OCI-LY3 (cell line): ENCODE data around the gene SEMA6A.

Experiments
- H2AFZ ChIP-seq: fragments of 200-600, 300-600 bp; shearing (Covaris generic); 2 replicates; pipeline ENCODE4 v1.6.0; 2014; ENCODE audit warnings: antibody characterized with exemption, low read depth, low read length
- H3K27ac ChIP-seq: fragments of 200-600, 300-600 bp; sonication (generic); 2 replicates; pipeline ENCODE4 v1.5.1; 2014; ENCODE audit warnings: mild to moderate bottlenecking, low read length, moderate library complexity, mixed read lengths
- H3K27me3 ChIP-seq: fragments of 200-600, 300-600 bp; sonication (generic); 2 replicates; pipeline ENCODE4 v1.6.1; 2014; ENCODE audit warnings: low read depth, low read length, mixed read lengths
- H3K36me3 ChIP-seq: fragments of 200-600, 300-600 bp; sonication (generic); replicated peaks from 2 replicates; pipeline ENCODE3; 2014; ENCODE audit warnings: low read depth, low read length, mixed read lengths
- H3K4me1 ChIP-seq: fragments of 300-600, 200-600 bp; sonication (generic); 2 replicates; pipeline ENCODE4 v1.6.1; 2014; ENCODE audit warnings: low read length, mixed read lengths
- H3K4me2 ChIP-seq: fragments of 200-600, 300-600 bp; sonication (generic); 2 replicates; pipeline ENCODE4 v1.6.1; 2014; ENCODE audit warnings: low read length, mixed read lengths
- H3K4me3 ChIP-seq: fragments of 300-600, 200-600 bp; sonication (generic); 2 replicates; pipeline ENCODE4 v1.5.1; 2014; ENCODE audit warnings: antibody characterized with exemption, mild to moderate bottlenecking, low read length, moderate library complexity
- H3K79me2 ChIP-seq: fragments of 300-600, 200-600 bp; shearing (Covaris generic); 2 replicates; pipeline ENCODE4 v1.6.1; 2014; ENCODE audit warnings: mild to moderate bottlenecking, low read length, mixed read lengths
- H3K9ac ChIP-seq: fragments of 300-600, 200-600 bp; shearing (Covaris generic); 2 replicates; pipeline ENCODE4 v1.6.0; 2014; ENCODE audit warnings: mild to moderate bottlenecking, low read length, moderate library complexity
- H3K9me3 ChIP-seq: fragments of 200-600, 300-600 bp; shearing (Covaris generic); 2 replicates; pipeline ENCODE4 v1.6.1; 2014; ENCODE audit warnings: low read length, mixed read lengths; ENCODE audit not compliant: insufficient read depth
- H4K20me1 ChIP-seq: fragments of 200-600, 300-600 bp; sonication (generic); 2 replicates; pipeline ENCODE4 v1.6.1; 2016; ENCODE audit warnings: low read length, mixed read lengths; ENCODE audit not compliant: insufficient read depth
- EZH2phosphoT487 ChIP-seq: fragments of 200-600 bp; shearing (Covaris generic); IDR thresholded peaks from 2 replicates; pipeline ENCODE4 v1.6.1; 2018; ENCODE audit warnings: antibody characterized with exemption, mixed run types, low read depth
- TF ChIP-seq, protein P1 (sequence below): fragments of 200-600, 300-600 bp; sonication (generic); IDR thresholded peaks from 2 replicates; pipeline ENCODE4 v1.5.1; 2014; ENCODE audit warnings: antibody characterized with exemption, low read length, low read depth

SEMA6A gene

DNA sequence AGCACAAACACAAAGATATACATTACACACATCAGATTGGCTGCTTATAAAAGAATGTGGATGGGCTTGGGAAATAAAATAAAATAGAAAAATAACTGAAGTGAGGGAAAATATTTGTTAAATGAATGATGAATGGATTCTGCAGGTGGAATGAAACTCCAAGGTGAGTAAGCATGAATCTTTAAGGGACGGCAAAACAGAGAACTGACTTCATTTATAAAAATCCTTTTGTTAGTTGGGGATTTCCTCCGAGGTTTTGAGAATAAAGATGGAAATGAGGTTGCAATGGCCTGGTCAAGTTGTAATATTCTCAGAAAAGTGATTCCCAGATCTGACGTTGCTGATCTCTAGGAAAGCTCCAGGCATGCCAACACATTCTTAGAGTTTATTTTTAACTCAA lies 20.9 kb upstream of the SEMA6A start:
- Histone ChIP-seq H3K36me3 (no peaks in the 10 kb centered on the region), H3K27me3 (no peaks in the 10 kb centered on the region), H3K4me3 (no peak overlapping the region), H4K20me1 (no peaks in the 10 kb centered on the region), H3K79me2 (no peaks in the 10 kb centered on the region), H3K9ac (no peak overlapping the region), H3K4me1 (peaks cover 12% of the 10 kb centered on the region), H2AFZ (no peak overlapping the region), H3K27ac (no peak overlapping the region), H3K9me3 (no peaks in the 10 kb centered on the region), H3K4me2 (peak overlapping the region; percentile 35)
- TF ChIP-seq, protein P1, sequence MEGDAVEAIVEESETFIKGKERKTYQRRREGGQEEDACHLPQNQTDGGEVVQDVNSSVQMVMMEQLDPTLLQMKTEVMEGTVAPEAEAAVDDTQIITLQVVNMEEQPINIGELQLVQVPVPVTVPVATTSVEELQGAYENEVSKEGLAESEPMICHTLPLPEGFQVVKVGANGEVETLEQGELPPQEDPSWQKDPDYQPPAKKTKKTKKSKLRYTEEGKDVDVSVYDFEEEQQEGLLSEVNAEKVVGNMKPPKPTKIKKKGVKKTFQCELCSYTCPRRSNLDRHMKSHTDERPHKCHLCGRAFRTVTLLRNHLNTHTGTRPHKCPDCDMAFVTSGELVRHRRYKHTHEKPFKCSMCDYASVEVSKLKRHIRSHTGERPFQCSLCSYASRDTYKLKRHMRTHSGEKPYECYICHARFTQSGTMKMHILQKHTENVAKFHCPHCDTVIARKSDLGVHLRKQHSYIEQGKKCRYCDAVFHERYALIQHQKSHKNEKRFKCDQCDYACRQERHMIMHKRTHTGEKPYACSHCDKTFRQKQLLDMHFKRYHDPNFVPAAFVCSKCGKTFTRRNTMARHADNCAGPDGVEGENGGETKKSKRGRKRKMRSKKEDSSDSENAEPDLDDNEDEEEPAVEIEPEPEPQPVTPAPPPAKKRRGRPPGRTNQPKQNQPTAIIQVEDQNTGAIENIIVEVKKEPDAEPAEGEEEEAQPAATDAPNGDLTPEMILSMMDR = no peak
- no peak for TF ChIP-seq EZH2phosphoT487

GRCh38 chr5:116593340-116593739 lies 18.7 kb upstream of the SEMA6A start:
- Histone ChIP-seq H4K20me1 (no peaks in the 10 kb centered on the region), H3K4me1 (peaks cover 12% of the 10 kb centered on the region), H3K79me2 (no peaks in the 10 kb centered on the region), H3K9me3 (no peaks in the 10 kb centered on the region), H3K36me3 (no peaks in the 10 kb centered on the region), H3K4me3 (no peak overlapping the region), H3K27me3 (no peaks in the 10 kb centered on the region), H3K27ac (no peak overlapping the region), H2AFZ (no peak overlapping the region), H3K4me2 (no peak overlapping the region), H3K9ac (no peak overlapping the region)
- no peak for TF ChIP-seq EZH2phosphoT487
- TF ChIP-seq, protein P1 = no peak

- no peaks in the 10 kb centered on the region for H3K9me3 ChIP-seq
- H3K27ac ChIP-seq = no peak overlapping the region
- TF ChIP-seq EZH2phosphoT487 = no peak
- TF ChIP-seq, protein P1 = no peak
- peaks cover 11% of the 10 kb centered on the region for H3K4me1 ChIP-seq
- H2AFZ ChIP-seq = no peak overlapping the region
- H3K4me2 ChIP-seq = no peak overlapping the region
- no peaks in the 10 kb centered on the region for H3K79me2 ChIP-seq
- H3K4me3 ChIP-seq = no peak overlapping the region
- no peaks in the 10 kb centered on the region for H3K36me3 ChIP-seq
- H3K9ac ChIP-seq = no peak overlapping the region
- no peaks in the 10 kb centered on the region for H3K27me3 ChIP-seq
- H4K20me1 ChIP-seq = no peaks in the 10 kb centered on the region
Observed at GRCh38 chr5:116585227-116585626, 10.6 kb upstream of the SEMA6A start.

DNA sequence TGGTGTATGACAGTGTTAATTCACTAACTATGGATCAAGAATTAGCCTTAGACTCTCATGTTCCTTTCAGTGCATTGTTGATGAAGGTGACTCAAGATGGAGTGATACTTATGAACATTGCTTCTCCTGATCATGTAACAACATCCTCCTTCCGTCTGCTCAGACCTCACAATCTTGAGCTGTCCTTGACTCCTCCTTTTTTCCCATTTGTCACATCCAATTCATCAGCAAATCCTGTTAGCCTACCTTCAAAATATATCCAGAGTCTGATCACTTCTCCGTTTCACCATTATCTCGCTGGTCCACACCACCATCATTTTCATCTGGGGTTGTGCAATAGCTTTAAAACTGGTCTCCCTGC lies 9.2 kb upstream of the SEMA6A start:
- TF ChIP-seq, protein P1 = no peak
- Histone ChIP-seq H3K4me2 (no peak overlapping the region), H4K20me1 (no peaks in the 10 kb centered on the region), H3K27me3 (no peaks in the 10 kb centered on the region), H3K36me3 (no peaks in the 10 kb centered on the region), H3K9me3 (no peaks in the 10 kb centered on the region), H3K4me3 (no peak overlapping the region), H3K27ac (no peak overlapping the region), H3K79me2 (no peaks in the 10 kb centered on the region), H2AFZ (no peak overlapping the region), H3K4me1 (peaks cover 11% of the 10 kb centered on the region), H3K9ac (no peak overlapping the region)
